GM15510 (cell line): Measurements from ENCODE around the gene ZNRF3.

ENCODE experiments used
- POLR2A ChIP-seq: IDR thresholded peaks from 3 replicates; pipeline ENCODE4 v1.6.1; 2011; ENCODE audit warnings: borderline replicate concordance; ENCODE audit not compliant: insufficient read length; ENCODE audit errors: extremely low read depth

The ZNRF3 gene

GRCh38 chr22:29096736-29097669 is 213.6 kb downstream of the ZNRF3 start:
- no peak for TF ChIP-seq POLR2A

- no peak for TF ChIP-seq POLR2A
Measured at GRCh38 chr22:29098296-29098695, 214.9 kb downstream of the ZNRF3 start.

GRCh38 chr22:29102300-29102699 is 218.9 kb downstream of the ZNRF3 start:
- TF ChIP-seq POLR2A = no peak

GRCh38 chr22:29103121-29103520 is 219.7 kb downstream of the ZNRF3 start:
- no peak for TF ChIP-seq POLR2A

GRCh38 chr22:29105468-29105867 is 222.1 kb downstream of the ZNRF3 start:
- TF ChIP-seq POLR2A = no peak

GRCh38 chr22:29106839-29107238 is 223.5 kb downstream of the ZNRF3 start:
- no peak for TF ChIP-seq POLR2A
